ENCODE results near the gene AIMP1.

GRCh38 chr4:106367072-106367471, 50.7 kb downstream of the AIMP1 start:
- TF ChIP-seq CTCF (IDR thresholded peaks at IDR 0.05) (no peak), MAX (CRISPR knock-in tag; IDR thresholded peaks at IDR 0.05) (no peak), ZMAT4 (CRISPR knock-in tag; IDR thresholded peaks at IDR 0.05) (no peak), IRF2 (CRISPR knock-in tag; IDR thresholded peaks at IDR 0.05; ENCODE audit: borderline replicate concordance, low read depth) (no peak), FOXJ3 (CRISPR knock-in tag; IDR thresholded peaks at IDR 0.05; ENCODE audit: borderline replicate concordance) (no peak), HMGXB4 (CRISPR knock-in tag; IDR thresholded peaks at IDR 0.05) (no peak)
